COLO829 (cell line): ENCODE measurements around the gene NYNRIN.

Experiments used
- DNase-seq: peaks from one replicate; pipeline ENCODE4 v3.0.0; 2012; ENCODE audit warnings: low spot score

The NYNRIN gene

GRCh38 chr14:24392325-24393091 is 6.3 kb upstream of the NYNRIN start:
- no peak for DNase-seq

- no peak for DNase-seq
Observed at GRCh38 chr14:24394275-24394674, 4.5 kb upstream of the NYNRIN start.

- DNase-seq: no peak
Observed at GRCh38 chr14:24395609-24396582, 2.9 kb upstream of the NYNRIN start.

- DNase-seq: no peak
Observed at GRCh38 chr14:24397639-24398292, 1.0 kb upstream of the NYNRIN start.

- no peak for DNase-seq
Observed at GRCh38 chr14:24398293-24398652, 530 bp upstream of the NYNRIN start.

GRCh38 chr14:24399447-24399822 is 632 bp downstream of the NYNRIN start:
- no peak for DNase-seq

GRCh38 chr14:24399999-24400718 is 1.4 kb downstream of the NYNRIN start:
- no peak for DNase-seq

- DNase-seq: no peak
Observed at GRCh38 chr14:24401810-24402702, 3.3 kb downstream of the NYNRIN start.

GRCh38 chr14:24403294-24403998 is 4.6 kb downstream of the NYNRIN start:
- no peak for DNase-seq

GRCh38 chr14:24404814-24405213 is 6.0 kb downstream of the NYNRIN start:
- DNase-seq: no peak

- no peak for DNase-seq
Observed at GRCh38 chr14:24406416-24406815, 7.6 kb downstream of the NYNRIN start.

GRCh38 chr14:24407608-24408325 is 9.0 kb downstream of the NYNRIN start:
- DNase-seq: no peak

- DNase-seq: no peak
Observed at GRCh38 chr14:24408764-24409163, 10.0 kb downstream of the NYNRIN start.

GRCh38 chr14:24409192-24409591 is 10.4 kb downstream of the NYNRIN start:
- no peak for DNase-seq

- DNase-seq: no peak
Observed at GRCh38 chr14:24409956-24410355, 11.2 kb downstream of the NYNRIN start.

GRCh38 chr14:24411443-24412389 is 12.9 kb downstream of the NYNRIN start:
- peak; percentile 55 for DNase-seq

- DNase-seq: no peak
Observed at GRCh38 chr14:24414077-24414476, 15.3 kb downstream of the NYNRIN start.

GRCh38 chr14:24414732-24415420 is 16.1 kb downstream of the NYNRIN start:
- no peak for DNase-seq
